Neural cell (in vitro differentiated cells): ENCODE data around the gene ASMT. TPM values are rescaled to one million over a fixed set of nuclear protein-coding genes. Genes with fewer than 3 reads are reported as not detected.

ENCODE experiments used
- H2AFZ ChIP-seq: fragments of 200-600, 300-800 bp; sonication (generic), shearing (Covaris generic); 2 replicates; pipeline ENCODE4 v1.6.0; 2014; ENCODE audit warnings: low read depth, mild to moderate bottlenecking, antibody characterized with exemption, low read length, moderate library complexity
- H3F3A ChIP-seq: fragments of 200-600 bp; shearing (Covaris generic); 2 replicates; pipeline ENCODE4 v1.6.1; 2016; ENCODE audit warnings: mild to moderate bottlenecking, moderate library complexity, mixed read lengths, antibody characterized with exemption, low read length; ENCODE audit not compliant: insufficient read depth, poor library complexity, severe bottlenecking
- H3K27ac ChIP-seq: fragments of 200-600, 300-800 bp; sonication (generic), shearing (Covaris generic); 2 replicates; pipeline ENCODE4 v1.5.1; 2014; ENCODE audit warnings: mild to moderate bottlenecking, low read length, moderate library complexity
- H3K27me3 ChIP-seq: fragments of 300-800, 200-600 bp; sonication (generic), shearing (Covaris generic); 2 replicates; pipeline ENCODE4 v1.6.0; 2014; ENCODE audit warnings: mild to moderate bottlenecking, low read depth, low read length, moderate library complexity; ENCODE audit not compliant: insufficient read depth
- H3K36me3 ChIP-seq: fragments of 300-800, 200-600 bp; sonication (generic), shearing (Covaris generic); 2 replicates; pipeline ENCODE4 v1.5.1; 2014; ENCODE audit warnings: mild to moderate bottlenecking, antibody characterized with exemption, low read length, moderate library complexity; ENCODE audit not compliant: insufficient read depth
- H3K4me2 ChIP-seq: fragments of 300-800, 200-600 bp; sonication (generic), shearing (Covaris generic); 2 replicates; pipeline ENCODE4 v1.6.0; 2014; ENCODE audit warnings: mild to moderate bottlenecking, low read length
- H3K4me3 ChIP-seq: fragments of 300-800, 200-600 bp; sonication (generic), shearing (Covaris generic); 2 replicates; pipeline ENCODE4 v1.5.1; 2014; ENCODE audit warnings: mild to moderate bottlenecking, low read length, moderate library complexity
- H3K79me2 ChIP-seq: fragments of 200-600 bp; shearing (Covaris generic); replicated peaks from 2 replicates; pipeline ENCODE4 v1.6.0; 2014; ENCODE audit warnings: mild to moderate bottlenecking, low read length, moderate library complexity; ENCODE audit not compliant: insufficient read depth
- H3K9ac ChIP-seq: fragments of 300-800, 200-600 bp; sonication (generic), shearing (Covaris generic); 2 replicates; pipeline ENCODE4 v1.6.1; 2016; ENCODE audit warnings: mild to moderate bottlenecking, low read length, mixed read lengths
- H3K9me2 ChIP-seq: fragments of 200-600 bp; shearing (Covaris generic); 2 replicates; pipeline ENCODE4 v1.6.1; 2016; ENCODE audit warnings: mild to moderate bottlenecking, low read length, mixed read lengths; ENCODE audit not compliant: insufficient read depth
- H3K9me3 ChIP-seq: fragments of 200-600, 300-800 bp; sonication (generic), shearing (Covaris generic); 2 replicates; pipeline ENCODE4 v1.6.1; 2016; ENCODE audit warnings: mild to moderate bottlenecking, mixed run types, low read length, moderate library complexity, mixed read lengths
- H4K20me1 ChIP-seq: fragments of 200-600 bp; shearing (Covaris generic); 2 replicates; pipeline ENCODE4 v1.6.1; 2016; ENCODE audit warnings: mild to moderate bottlenecking, mixed run types; ENCODE audit not compliant: insufficient read depth
- EP300 ChIP-seq: fragments of 450-650 bp; conservative IDR thresholded peaks from 2 replicates; pipeline ENCODE4 v1.6.1; 2014; ENCODE audit warnings: antibody characterized with exemption, mild to moderate bottlenecking, moderate library complexity; ENCODE audit not compliant: poor library complexity, severe bottlenecking
- EZH2 ChIP-seq: fragments of 200-600, 300-800 bp; shearing (Covaris generic), sonication (generic); IDR thresholded peaks from 2 replicates; pipeline ENCODE4 v1.6.1; 2014; ENCODE audit warnings: antibody characterized with exemption, low read length, borderline replicate concordance, mild to moderate bottlenecking; ENCODE audit not compliant: insufficient read depth, poor library complexity, severe bottlenecking
- MXI1 ChIP-seq: fragments of 450-650 bp; conservative IDR thresholded peaks from 2 replicates; pipeline ENCODE4 v1.6.1; 2014; ENCODE audit warnings: antibody characterized with exemption, mild to moderate bottlenecking; ENCODE audit not compliant: poor library complexity, severe bottlenecking
- POLR2AphosphoS5 ChIP-seq: IDR thresholded peaks from 2 replicates; pipeline ENCODE4 v1.6.1; 2012
- RAD21 ChIP-seq: fragments of 450-650 bp; conservative IDR thresholded peaks from 2 replicates; pipeline ENCODE4 v1.6.1; 2014; ENCODE audit warnings: antibody characterized with exemption, mild to moderate bottlenecking, moderate library complexity
- SMC3 ChIP-seq: fragments of 450-650 bp; conservative IDR thresholded peaks from 2 replicates; pipeline ENCODE4 v1.6.1; 2014; ENCODE audit warnings: antibody characterized with exemption, mild to moderate bottlenecking, moderate library complexity; ENCODE audit not compliant: poor library complexity
- TAF1 ChIP-seq: IDR thresholded peaks from 2 replicates; pipeline ENCODE4 v1.6.1; 2012; ENCODE audit warnings: low read depth
- polyA plus RNA-seq: library from polyadenylated mRNA; depleted of rRNA; stranded (reverse); fragments of >200 nt; gene quantifications from 2 replicates; pipeline ENCODE4 v1.2.3, GENCODE V29; 2014
- TF ChIP-seq, protein P1 (sequence below): fragments of 450-650 bp; IDR thresholded peaks from 2 replicates; pipeline ENCODE4 v1.5.1; 2014; ENCODE audit warnings: antibody characterized with exemption, mild to moderate bottlenecking, moderate library complexity; ENCODE audit not compliant: poor library complexity, severe bottlenecking
- TF ChIP-seq, protein P2 (sequence below): IDR thresholded peaks from 2 replicates; pipeline ENCODE4 v1.6.1; 2012; ENCODE audit warnings: borderline replicate concordance

Gene ASMT
- polyA plus RNA-seq, 1 donor from 2014 or later = 1.8 TPM

DNA sequence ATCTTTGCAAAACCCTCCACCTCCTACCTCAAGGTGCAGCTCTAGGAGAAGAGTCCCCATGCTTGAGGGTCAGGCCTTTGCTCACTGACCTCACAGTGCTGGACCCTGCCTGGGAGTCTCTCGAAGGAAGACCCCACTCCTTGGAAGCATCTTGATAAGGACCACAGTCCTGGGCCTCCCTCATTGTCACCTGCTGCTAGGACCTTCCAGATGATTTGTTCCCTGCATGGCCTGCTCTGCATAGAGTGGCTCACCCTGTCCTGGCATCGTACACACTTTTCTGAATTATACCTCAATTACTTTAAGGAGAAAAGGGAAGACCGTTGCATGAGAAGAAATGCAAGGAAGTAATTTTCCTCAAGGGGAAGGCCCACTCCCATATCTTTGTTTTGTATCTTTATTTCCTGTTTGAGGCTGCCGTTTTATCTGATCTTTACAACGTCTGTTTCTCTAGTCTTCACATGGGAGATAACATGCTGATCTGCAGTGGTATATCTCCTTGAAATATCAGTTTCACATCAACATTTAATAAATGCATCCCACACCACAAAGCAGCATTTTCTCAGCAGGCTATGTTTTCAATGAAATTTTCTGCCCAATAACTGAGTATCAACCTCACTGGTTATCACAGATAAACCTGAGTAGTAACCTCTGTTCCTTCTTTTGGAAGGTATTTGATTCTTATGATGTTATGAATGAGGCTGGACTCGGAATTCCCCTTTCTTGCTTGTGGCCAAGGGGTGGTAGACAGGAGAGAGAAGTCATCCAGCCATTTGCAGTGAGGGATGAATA, 38.5 kb upstream of the ASMT start:
- no peaks in the 10 kb centered on the region for H3K9me3 ChIP-seq
- no peaks in the 10 kb centered on the region for H3K36me3 ChIP-seq
- no peak overlapping the region for H2AFZ ChIP-seq
- H3K79me2 ChIP-seq = no peaks in the 10 kb centered on the region
- TF ChIP-seq MXI1 (no peak), EP300 (no peak), RAD21 (no peak), TAF1 (no peak), POLR2AphosphoS5 (no peak), SMC3 (no peak), EZH2 (no peak)
- TF ChIP-seq, protein P1, sequence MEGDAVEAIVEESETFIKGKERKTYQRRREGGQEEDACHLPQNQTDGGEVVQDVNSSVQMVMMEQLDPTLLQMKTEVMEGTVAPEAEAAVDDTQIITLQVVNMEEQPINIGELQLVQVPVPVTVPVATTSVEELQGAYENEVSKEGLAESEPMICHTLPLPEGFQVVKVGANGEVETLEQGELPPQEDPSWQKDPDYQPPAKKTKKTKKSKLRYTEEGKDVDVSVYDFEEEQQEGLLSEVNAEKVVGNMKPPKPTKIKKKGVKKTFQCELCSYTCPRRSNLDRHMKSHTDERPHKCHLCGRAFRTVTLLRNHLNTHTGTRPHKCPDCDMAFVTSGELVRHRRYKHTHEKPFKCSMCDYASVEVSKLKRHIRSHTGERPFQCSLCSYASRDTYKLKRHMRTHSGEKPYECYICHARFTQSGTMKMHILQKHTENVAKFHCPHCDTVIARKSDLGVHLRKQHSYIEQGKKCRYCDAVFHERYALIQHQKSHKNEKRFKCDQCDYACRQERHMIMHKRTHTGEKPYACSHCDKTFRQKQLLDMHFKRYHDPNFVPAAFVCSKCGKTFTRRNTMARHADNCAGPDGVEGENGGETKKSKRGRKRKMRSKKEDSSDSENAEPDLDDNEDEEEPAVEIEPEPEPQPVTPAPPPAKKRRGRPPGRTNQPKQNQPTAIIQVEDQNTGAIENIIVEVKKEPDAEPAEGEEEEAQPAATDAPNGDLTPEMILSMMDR = no peak
- TF ChIP-seq, protein P2, sequence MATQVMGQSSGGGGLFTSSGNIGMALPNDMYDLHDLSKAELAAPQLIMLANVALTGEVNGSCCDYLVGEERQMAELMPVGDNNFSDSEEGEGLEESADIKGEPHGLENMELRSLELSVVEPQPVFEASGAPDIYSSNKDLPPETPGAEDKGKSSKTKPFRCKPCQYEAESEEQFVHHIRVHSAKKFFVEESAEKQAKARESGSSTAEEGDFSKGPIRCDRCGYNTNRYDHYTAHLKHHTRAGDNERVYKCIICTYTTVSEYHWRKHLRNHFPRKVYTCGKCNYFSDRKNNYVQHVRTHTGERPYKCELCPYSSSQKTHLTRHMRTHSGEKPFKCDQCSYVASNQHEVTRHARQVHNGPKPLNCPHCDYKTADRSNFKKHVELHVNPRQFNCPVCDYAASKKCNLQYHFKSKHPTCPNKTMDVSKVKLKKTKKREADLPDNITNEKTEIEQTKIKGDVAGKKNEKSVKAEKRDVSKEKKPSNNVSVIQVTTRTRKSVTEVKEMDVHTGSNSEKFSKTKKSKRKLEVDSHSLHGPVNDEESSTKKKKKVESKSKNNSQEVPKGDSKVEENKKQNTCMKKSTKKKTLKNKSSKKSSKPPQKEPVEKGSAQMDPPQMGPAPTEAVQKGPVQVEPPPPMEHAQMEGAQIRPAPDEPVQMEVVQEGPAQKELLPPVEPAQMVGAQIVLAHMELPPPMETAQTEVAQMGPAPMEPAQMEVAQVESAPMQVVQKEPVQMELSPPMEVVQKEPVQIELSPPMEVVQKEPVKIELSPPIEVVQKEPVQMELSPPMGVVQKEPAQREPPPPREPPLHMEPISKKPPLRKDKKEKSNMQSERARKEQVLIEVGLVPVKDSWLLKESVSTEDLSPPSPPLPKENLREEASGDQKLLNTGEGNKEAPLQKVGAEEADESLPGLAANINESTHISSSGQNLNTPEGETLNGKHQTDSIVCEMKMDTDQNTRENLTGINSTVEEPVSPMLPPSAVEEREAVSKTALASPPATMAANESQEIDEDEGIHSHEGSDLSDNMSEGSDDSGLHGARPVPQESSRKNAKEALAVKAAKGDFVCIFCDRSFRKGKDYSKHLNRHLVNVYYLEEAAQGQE = no peak
- no peaks in the 10 kb centered on the region for H3F3A ChIP-seq
- H3K4me3 ChIP-seq = no peak overlapping the region
- H4K20me1 ChIP-seq = no peaks in the 10 kb centered on the region
- H3K4me2 ChIP-seq = no peak overlapping the region
- no peak overlapping the region for H3K27ac ChIP-seq
- no peaks in the 10 kb centered on the region for H3K9me2 ChIP-seq
- H3K27me3 ChIP-seq = no peaks in the 10 kb centered on the region
- no peak overlapping the region for H3K9ac ChIP-seq

DNA sequence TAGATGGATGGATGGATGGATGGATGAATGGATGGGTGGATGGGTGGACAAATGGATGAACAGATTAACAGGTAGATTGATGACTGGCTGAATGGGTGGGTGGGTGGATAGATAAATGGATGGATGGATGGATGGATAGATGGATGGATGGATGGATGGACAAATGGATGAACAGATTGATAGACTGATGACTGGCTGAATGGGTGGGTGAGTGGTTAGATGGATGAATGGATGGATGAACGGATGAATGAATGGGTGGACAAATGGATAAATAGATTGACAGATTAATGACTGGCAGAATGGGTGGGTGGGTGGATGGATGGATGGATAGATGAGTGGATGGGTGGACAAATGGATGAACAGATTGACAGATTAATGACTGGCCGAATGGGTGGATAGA, 37.0 kb upstream of the ASMT start:
- TF ChIP-seq EZH2 (no peak), RAD21 (no peak), SMC3 (no peak), TAF1 (no peak), EP300 (no peak), MXI1 (no peak), POLR2AphosphoS5 (no peak)
- TF ChIP-seq, protein P1 = no peak
- TF ChIP-seq, protein P2 = no peak
- H3K9me3 ChIP-seq = no peaks in the 10 kb centered on the region
- no peaks in the 10 kb centered on the region for H3F3A ChIP-seq
- H3K4me3 ChIP-seq = no peak overlapping the region
- no peaks in the 10 kb centered on the region for H4K20me1 ChIP-seq
- no peak overlapping the region for H3K9ac ChIP-seq
- H3K4me2 ChIP-seq = no peak overlapping the region
- H3K27ac ChIP-seq = no peak overlapping the region
- H3K27me3 ChIP-seq = no peaks in the 10 kb centered on the region
- H3K9me2 ChIP-seq = no peaks in the 10 kb centered on the region
- H3K79me2 ChIP-seq = no peaks in the 10 kb centered on the region
- no peaks in the 10 kb centered on the region for H3K36me3 ChIP-seq
- H2AFZ ChIP-seq = no peak overlapping the region
